ENCODE data around the gene PRODH2.
A peak's percentile ranks its signal among the peaks of the same experiment; 100 is the strongest.

Gene PRODH2

DNA sequence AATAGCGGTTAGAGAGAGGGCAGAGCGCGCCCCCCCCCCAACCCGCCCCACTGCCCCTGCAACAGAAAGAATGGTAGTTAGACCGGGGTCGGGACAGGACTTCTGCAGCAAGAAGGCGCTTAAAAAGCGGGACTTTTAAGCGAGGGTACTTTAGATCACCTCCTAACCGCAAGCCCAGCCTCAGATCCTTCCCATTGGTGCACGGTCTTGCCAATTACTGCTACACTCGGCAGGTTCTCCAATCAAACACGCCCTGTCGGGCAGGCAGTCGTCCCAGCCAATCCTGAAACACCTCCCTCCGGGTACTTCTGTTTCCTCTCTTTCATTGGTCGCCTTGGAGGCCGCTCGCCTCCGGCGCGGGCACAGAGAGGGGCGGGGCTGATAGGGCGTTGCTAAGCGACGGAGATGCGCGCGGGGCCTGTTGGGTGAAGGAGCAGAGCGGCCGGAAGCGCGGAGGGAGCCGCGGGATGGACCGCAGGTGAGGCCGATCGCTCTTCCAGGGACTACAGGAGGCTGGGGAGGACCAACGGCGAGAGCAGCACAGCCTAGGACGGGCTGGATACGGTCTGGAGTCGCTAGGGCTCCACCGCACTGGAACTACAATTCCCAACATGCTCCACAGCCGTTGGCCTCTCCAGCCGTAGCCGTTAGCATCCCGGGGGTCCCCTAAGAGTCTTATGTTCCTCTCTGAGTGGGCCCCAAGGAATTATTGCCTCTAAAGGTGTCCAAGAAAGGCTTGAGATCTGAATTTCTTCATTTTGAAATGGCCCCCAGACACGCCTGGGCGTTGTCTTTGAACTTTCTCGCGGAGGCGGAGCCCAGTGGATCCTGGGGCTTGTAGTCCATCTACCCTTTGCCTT is 54.7 kb downstream of the PRODH2 start, which contains the start of gene PROSER3:
Gene PROSER3, plus strand, starts transcription at position 428 of the 860 bp plus-strand sequence. Its CDS starts 40 bp downstream, at position 468.
- DNase-seq (ENCODE audit: low read depth in 3 of 3), result peak; percentile 97 to 99 (median 97)

DNA sequence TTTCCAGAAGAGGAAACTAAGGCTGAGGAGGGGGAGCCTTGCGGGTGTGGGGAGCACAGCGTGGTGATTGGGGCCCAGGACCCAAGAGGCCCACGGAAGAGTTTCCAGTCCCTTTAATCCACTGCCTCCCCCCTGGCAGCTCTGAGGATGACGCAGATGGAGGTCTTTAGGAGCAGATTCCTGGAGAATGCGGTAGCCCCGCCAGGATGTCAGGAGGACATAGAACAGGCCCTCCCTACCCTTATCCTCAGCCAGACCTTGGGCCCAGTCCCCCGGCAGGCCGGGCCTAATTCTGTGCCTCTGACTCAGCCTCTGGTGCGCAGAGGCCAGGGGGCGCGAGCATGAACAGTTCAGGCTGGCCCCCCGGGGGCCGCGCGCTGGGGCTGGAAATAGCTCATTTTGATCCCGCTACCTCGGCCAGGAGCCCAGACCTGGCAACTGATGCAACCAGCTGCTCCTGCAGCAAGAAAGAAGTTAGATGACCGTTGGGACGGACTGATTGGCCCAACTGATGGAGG is 55.4 kb downstream of the PRODH2 start:
- DNase-seq (ENCODE audit: low read depth in 3 of 3), result peak in 1 of 3 experiments; percentile 28

DNA sequence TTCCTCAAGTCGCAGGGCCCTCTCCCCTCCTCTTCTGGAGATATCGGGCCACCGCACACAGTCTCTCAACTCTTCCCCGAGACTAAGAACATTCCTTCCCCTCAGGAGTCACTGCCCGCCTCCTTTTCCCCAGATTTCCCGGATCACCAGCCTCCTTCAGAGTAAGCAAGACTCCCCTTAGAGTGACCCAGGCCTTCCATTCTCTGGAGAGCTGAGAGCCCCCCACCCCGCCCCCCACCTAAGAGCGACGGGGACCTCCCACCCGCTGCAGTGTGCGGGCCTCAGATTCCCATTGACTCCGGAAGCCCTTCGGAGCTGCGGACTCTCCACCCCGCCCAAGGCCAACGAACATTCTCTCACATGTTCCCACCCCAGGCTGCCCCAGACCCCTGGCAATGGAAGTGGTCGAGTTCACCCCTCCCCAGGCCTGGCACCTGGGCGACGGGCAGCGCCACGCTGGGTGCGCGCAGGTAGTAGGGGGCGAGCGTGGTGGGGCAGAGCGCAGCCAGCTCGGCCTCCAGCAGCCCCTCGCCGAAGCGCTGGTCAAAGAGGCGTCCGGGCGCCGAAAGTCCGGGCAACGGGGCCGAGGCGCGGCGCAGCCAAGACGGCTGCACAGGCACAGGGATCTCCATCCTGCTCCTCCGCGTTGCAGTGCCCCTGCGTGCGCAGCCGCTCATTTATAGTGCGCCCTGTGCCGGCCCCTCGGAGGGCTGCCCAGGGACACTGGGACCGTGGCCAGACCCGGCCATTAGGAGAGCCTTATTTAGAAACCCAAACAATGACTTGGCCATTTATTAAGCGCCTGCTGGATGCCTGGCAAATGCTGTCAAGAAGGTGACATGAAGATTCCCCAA is 56.0 kb downstream of the PRODH2 start, which contains the start of gene HSPB6:
Gene HSPB6, minus strand, starts transcription at position 653 of the 854 bp plus-strand sequence. Its CDS starts 21 bp downstream, at position 632.
- no peak for DNase-seq (ENCODE audit: low read depth in 3 of 3)

DNA sequence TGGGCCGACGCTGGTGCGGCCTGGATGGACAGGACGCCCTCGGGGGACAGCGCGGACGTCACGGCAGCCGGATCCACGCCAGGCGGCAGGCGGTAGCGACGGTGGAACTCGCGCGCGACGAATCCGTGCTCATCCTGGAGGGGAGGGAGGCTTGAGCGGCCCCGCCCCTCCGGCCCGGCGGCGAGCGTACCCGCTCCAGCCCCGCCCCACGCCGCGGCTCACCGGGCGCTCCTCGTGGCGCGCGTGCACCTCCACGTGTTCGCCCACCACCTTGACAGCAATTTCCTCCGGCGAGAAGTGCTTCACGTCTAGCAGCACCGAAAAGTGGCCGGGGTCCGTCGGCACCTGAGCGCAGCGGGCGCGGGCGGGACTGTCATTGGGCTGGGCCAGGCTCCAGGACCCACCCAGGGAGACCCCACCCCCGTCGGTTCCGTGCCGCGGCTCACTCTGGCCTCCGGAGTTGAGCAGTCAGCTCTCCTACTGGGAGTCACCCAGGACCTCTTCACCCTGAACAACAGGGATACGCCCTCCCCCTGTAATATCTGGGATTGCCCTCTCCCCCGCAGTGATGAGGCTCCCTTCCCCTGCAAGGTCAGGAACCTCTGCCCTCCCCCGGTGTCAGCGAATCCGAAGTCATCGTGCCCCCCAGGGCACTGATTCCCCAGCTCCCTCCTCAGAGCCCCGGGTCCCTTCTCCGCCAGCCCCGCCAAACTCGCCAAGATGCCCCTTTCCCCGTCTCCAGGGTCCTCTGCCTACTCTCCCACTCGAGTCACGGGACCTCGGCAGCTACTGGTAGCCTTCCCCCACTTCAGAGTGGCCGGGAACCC is 56.9 kb downstream of the PRODH2 start:
- peak in 1 of 3 experiments; percentile 38 for DNase-seq (ENCODE audit: low read depth in 3 of 3)

DNA sequence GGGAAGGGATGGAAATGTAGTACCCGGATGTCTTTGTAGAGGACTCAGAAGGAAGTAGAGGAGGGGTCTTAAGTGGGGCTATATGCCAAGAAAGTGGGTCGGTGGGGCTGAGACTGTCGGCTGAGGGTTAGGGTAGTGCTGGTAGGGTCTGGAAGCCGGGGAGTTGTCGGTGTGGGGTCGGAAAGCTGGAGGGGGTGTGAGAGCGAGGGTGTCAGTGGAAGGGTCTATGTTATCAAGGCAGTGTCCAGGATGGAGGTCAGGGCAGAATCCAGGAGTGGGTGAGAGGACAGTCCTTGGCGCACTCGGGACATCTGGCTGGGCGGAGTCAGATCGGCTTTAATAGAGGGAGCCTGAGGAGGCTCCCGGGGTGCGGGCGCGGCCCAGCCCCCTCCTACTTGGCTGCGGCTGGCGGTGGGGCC is 57.5 kb downstream of the PRODH2 start:
- no peak for DNase-seq (ENCODE audit: low read depth in 3 of 3)

DNA sequence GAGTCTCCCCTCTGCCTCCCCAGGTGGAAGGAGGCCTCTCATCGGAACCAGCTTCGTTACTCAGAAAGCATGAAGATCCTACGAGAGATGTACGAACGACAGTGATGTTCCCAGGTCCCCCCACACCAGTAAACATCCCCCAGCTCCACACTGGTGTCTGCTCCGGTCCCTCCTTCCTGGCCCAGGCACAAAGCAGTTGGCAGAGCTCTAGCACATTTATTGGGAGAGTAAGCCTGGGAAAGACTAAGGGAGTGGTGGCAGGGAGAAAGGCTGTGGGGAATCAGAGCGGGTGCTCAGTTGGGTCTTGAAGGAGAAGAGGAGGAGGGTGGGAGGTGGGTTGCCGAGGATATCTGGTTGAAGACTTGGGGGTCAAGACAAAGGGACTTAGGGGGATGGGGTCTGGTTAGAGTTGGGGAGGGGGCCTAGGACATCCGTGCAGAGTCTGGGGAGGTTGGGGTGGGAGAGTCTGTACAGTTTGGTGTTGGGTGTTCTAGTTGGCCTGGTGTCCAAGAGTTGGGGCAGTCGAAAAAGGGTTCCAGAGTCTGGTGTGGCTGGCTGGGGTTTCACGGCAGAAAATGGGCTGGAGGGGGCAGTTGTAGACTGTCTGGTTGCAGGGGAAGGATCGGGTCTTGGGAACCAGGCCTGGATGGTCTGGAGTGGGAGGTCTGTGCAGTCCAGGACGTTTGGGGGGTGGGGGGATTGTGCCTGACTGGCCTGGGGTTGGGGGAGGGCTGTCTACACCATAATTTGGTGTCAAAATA is 58.1 kb downstream of the PRODH2 start:
- no peak for DNase-seq (ENCODE audit: low read depth in 3 of 3)

DNA sequence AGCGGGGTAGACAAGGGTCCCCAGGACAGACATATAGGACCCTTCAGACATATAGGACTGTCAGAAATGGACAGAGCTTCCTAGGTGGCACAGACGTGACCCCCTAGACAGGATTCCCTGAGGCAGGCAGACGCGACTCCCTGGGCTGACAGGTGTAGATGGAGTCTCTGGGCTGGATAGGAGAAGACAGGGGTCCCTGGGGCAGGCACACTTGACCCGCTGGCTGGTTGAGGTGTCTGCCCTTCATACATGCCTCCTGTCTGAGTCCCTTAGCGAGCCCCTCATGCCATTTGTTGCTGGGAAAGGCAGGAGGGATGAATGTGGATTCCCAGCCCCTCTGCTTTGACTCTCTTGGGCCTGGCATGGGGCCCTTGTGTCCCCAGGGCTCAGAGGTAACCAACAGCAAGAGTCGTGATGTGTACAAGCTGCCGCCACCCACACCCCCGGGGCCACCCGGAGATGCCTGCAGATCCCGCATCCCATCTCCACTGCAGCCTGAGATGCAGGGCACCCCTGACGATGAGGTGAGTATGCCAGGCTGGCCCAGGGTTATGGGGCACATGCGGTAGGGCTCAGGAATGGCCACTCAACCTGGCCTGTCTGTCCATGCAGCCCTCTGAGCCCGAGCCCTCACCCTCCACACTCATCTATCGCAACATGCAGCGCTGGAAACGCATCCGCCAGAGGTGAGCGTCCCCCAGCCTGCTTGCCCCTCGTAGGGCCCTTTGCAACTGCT is 58.8 kb downstream of the PRODH2 start:
- no peak for DNase-seq (ENCODE audit: low read depth in 3 of 3)

DNA sequence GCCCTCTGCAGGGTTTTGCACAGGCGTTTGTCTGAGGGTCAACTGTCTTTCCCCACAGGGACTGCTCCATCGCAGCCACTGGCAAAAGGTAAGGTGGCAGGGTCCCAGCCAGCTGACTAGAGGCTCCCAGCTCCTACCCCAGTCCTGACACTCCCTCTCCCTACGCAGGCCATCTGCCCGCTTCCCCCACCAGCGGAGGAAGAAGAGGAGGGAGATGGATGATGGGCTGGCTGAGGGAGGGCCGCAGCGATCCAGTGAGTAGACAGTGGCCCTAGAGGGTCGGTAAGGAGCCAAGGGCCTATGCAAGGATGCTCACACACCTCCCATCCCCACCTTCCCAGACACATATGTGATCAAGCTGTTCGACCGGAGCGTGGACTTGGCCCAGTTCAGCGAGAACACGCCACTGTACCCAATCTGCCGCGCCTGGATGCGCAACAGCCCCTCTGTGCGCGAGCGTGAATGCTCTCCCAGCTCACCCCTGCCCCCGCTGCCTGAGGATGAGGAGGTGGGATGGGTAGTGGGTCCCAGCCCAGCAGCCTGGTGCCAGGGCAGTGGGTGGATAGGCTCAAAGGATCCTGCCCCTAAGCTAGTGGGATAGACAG is 59.8 kb downstream of the PRODH2 start:
- no peak for DNase-seq (ENCODE audit: low read depth in 3 of 3)

DNA sequence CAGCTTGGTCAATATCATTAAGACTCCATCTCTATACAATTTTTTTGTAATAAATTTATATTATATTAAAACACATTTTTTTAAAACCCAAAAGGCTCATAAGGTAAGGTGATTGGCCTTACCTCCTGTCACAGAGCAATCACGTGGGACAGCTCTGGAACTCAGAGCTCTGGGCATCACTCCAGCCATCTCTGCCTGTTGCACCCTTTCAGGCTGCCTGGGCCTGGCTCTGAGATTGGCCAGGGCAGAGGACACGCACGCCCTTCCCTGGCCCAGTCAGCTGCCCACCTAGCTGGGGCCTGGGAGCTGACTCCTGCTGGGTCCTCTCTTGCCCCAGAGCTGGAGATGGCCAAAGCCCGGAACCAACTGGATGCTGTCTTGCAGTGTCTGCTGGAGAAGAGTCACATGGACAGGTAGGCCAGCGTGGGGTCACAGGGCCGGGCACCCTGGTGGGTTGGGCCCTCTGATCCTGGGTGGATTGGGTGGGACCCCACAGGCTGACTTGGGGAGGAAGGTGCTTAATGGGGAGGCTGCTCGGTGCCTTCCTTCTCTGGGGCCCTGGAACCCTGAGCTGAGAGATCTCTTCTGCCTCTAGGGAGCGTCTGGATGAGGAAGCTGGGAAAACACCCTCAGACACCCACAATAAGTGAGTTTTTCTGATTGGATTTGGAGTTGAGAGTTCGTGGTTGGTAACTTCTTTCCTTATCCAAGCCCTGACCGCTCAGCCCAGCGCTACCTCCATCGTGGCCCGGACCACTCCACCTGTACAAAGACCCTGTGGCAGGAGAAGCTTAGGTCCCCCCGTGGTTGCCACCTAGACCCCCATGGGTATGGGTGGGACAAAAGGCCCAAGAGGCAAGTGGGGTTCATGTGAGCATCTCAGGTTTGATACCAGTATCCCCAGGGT is 60.6 kb downstream of the PRODH2 start:
- DNase-seq (ENCODE audit: low read depth in 3 of 3), result no peak

DNA sequence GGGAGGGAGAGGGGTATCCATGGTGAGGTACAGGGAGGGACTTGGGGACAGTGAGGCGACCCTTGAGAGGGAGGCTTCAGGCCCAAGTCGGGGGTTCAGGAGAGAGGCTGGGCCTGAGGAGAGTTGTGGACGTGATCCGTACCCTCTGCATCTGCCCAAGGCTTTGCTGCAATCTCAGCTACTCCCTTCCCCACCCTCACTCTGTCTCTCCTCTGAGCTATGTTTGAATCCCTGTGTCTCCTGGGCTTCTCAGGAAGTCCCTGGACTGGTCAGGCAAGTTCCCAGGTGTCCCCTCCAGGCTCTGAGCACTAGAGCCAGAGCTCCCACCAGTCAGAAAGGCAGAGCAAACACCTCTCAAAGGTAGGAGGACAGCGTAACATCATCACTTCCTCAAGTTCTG is 62.5 kb downstream of the PRODH2 start:
- no peak for DNase-seq (ENCODE audit: low read depth in 3 of 3)

Data from stimulated activated CD4-positive, alpha-beta T cell treated with anti-CD3 and anti-CD28 coated beads, TNF-alpha, amount 100 ng/mL, for 24 hours (primary cell).